CD14-positive monocyte (primary cell): ENCODE results near the gene SUCNR1. TPM values are rescaled to one million over a fixed set of nuclear protein-coding genes. Genes with fewer than 3 reads are reported as not detected.

Experiments
- DNase-seq, 3 donors: peaks; one replicate each; pipeline ENCODE4 v3.0.0-alpha.2; 2011 to 2022
- H2AFZ ChIP-seq: 2 replicates; pipeline ENCODE4 v1.6.0; 2012; ENCODE audit warnings: mild to moderate bottlenecking, low read depth, low read length, inconsistent platforms; ENCODE audit not compliant: insufficient read depth, poor library complexity, severe bottlenecking
- H3K27ac ChIP-seq, 2 donors: 1 replicate in 1 of 2; 2 replicates in 1 of 2; pipeline ENCODE4 v1.5.1; 2012 to 2013; ENCODE audit warnings: low read length in 2 of 2, control low read depth in 1 of 2, inconsistent platforms in 1 of 2, low read depth in 1 of 2, mild to moderate bottlenecking in 1 of 2
- H3K27me3 ChIP-seq, 2 donors: one replicate each; pipeline versions ENCODE4 v1.6.0 to v1.6.1; 2011 to 2013; ENCODE audit warnings: low read length in 2 of 2; ENCODE audit not compliant: control insufficient read depth in 2 of 2, insufficient read depth in 2 of 2
- H3K36me3 ChIP-seq, 2 donors: replicated peaks in 1 of 2; 1 replicate in 1 of 2; 2 replicates in 1 of 2; pipeline versions ENCODE4 v1.5.1 to v1.6.1; 2012 to 2013; ENCODE audit warnings: low read length in 2 of 2, control low read depth in 1 of 2, inconsistent platforms in 1 of 2, mild to moderate bottlenecking in 1 of 2; ENCODE audit not compliant: insufficient read depth in 2 of 2, control insufficient read depth in 1 of 2
- H3K4me1 ChIP-seq, 2 donors: 1 replicate in 1 of 2; 2 replicates in 1 of 2; pipeline versions ENCODE4 v1.5.1 to v1.6.1; 2012 to 2013; ENCODE audit warnings: low read length in 2 of 2, control low read depth in 1 of 2, inconsistent platforms in 1 of 2, mild to moderate bottlenecking in 1 of 2, moderate library complexity in 1 of 2; ENCODE audit not compliant: insufficient read depth in 2 of 2, control insufficient read depth in 1 of 2
- H3K4me2 ChIP-seq: replicated peaks from 2 replicates; pipeline ENCODE3; 2012; ENCODE audit warnings: low read length, moderate library complexity, mild to moderate bottlenecking; ENCODE audit not compliant: poor library complexity, severe bottlenecking; ENCODE audit errors: extremely low read depth
- H3K4me3 ChIP-seq, 3 experiments: fragments of 200-600 bp in 1 of 3; sonication (generic) in 1 of 3; replicated peaks in 1 of 3; 1 replicate in 2 of 3; 2 replicates in 1 of 3; pipeline ENCODE4 v1.5.1; 2011 to 2013; ENCODE audit warnings: low read length in 3 of 3, mild to moderate bottlenecking in 3 of 3, control low read depth in 2 of 3, low read depth in 2 of 3, inconsistent platforms in 1 of 3, moderate library complexity in 1 of 3
- H3K79me2 ChIP-seq: 2 replicates; pipeline ENCODE4 v1.6.0; 2012; ENCODE audit warnings: mild to moderate bottlenecking, control low read depth, inconsistent platforms, low read length, moderate library complexity; ENCODE audit not compliant: insufficient read depth
- H3K9ac ChIP-seq: 2 replicates; pipeline ENCODE4 v1.6.0; 2017; ENCODE audit warnings: low read length, mild to moderate bottlenecking; ENCODE audit not compliant: insufficient read depth, poor library complexity, severe bottlenecking
- H3K9me3 ChIP-seq, 2 donors: replicated peaks in 1 of 2; 1 replicate in 1 of 2; 2 replicates in 1 of 2; pipeline versions ENCODE4 v1.5.1 to v1.6.1; 2012 to 2013; ENCODE audit warnings: low read length in 2 of 2, control low read depth in 1 of 2; ENCODE audit not compliant: control insufficient read depth in 1 of 2, insufficient read depth in 1 of 2
- H4K20me1 ChIP-seq: 2 replicates; pipeline ENCODE4 v1.6.0; 2012; ENCODE audit warnings: mild to moderate bottlenecking, low read length, control low read depth, moderate library complexity; ENCODE audit not compliant: insufficient read depth
- H3K27ac Mint-ChIP-seq, 7 donors: one replicate each; pipeline ENCODE4 v1.8.0; 2020; ENCODE audit warnings: mild to moderate bottlenecking in 7 of 7, mixed read lengths in 7 of 7, moderate library complexity in 6 of 7, inconsistent platforms in 2 of 7
- H3K27me3 Mint-ChIP-seq, 3 donors: one replicate each; pipeline ENCODE4 v1.8.0; 2021 to 2022; ENCODE audit warnings: low read depth in 3 of 3, mild to moderate bottlenecking in 3 of 3, mixed read lengths in 3 of 3, moderate library complexity in 3 of 3, inconsistent platforms in 1 of 3
- H3K36me3 Mint-ChIP-seq, 2 donors: one replicate each; pipeline ENCODE4 v1.8.0; 2020; ENCODE audit warnings: mixed read lengths in 2 of 2, inconsistent platforms in 1 of 2, mild to moderate bottlenecking in 1 of 2
- H3K4me1 Mint-ChIP-seq: one replicate; pipeline ENCODE4 v1.8.0; 2020; ENCODE audit warnings: mild to moderate bottlenecking, mixed read lengths
- H3K4me3 Mint-ChIP-seq, 2 donors: one replicate each; pipeline ENCODE4 v1.8.0; 2020; ENCODE audit warnings: mild to moderate bottlenecking in 2 of 2, mixed read lengths in 2 of 2, moderate library complexity in 1 of 2
- H3K9me3 Mint-ChIP-seq, 7 donors: one replicate each; pipeline ENCODE4 v1.8.0; 2020 to 2022; ENCODE audit warnings: mixed read lengths in 7 of 7, mild to moderate bottlenecking in 6 of 7, moderate library complexity in 6 of 7, inconsistent platforms in 2 of 7
- WGBS: methylation state at CpG from one replicate; pipeline ENCODE4 v1.1.5; 2013; ENCODE audit warnings: missing lambda C conversion rate; ENCODE audit not compliant: insufficient coverage; 5-methylcytosine and 5-hydroxymethylcytosine counted together
- intact Hi-C, 2 donors: fragments of 100-400 bp; cut with micrococcal nuclease; formaldehyde crosslinking; loops; one replicate each; pipeline versions ENCODE4 v1.15.0 to v1.15.1; 2023
- polyA plus RNA-seq, 3 donors: library from polyadenylated mRNA; depleted of rRNA in 1 of 3; unstranded in 2 of 3; stranded (reverse) in 1 of 3; fragments of 300-500 nt in 2 of 3; fragments of >200 nt in 1 of 3; fragmentation: Illumina TruSeq in 2 of 3; gene quantifications; 1 replicate in 2 of 3; 2 replicates in 1 of 3; pipeline ENCODE4 v1.2.3, GENCODE V29; 2012 to 2021
- TF ChIP-seq, protein P1 (sequence below): fragments of 200-600 bp; IDR thresholded peaks from one replicate; pipeline ENCODE4 v1.8.0; 2022; ENCODE audit warnings: antibody characterized with exemption, mild to moderate bottlenecking

The SUCNR1 gene
- polyA plus RNA-seq, 3 donors, result 0.09 to 0.28 (median 0.20) TPM

DNA sequence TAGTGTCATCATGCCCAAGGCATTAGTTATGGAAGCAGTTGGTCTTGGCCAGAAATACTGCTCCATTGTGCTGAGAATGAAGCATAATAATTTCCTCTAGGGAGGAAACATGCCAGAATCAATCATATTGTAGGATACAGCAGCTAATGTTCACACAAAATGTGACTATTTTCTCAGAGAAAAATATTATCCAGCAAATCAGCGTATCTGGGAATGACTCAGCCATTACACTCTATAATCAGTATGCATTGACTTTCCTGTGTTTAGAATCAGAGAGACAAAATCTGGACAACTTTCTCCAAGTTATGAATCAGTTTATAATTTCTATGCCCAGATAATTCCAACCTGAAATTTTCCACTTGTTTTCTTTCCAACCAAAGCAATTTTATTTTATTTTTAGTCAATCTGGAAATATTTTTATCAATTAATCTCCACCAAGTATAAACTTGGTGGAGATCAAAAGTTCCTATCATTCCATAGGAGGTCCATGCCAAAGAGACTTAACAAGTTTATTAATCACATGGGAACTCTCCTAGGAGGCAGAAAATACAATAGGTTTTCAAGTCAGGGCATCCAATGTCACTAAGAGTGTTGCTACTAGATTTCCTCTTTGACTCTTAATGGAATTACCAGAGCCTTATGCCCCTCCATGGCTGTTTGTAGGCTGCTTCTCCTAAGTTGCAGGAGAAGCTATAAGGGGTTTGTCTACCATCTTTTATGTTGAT is 36.4 kb downstream of the SUCNR1 start:
- TF ChIP-seq, protein P1, sequence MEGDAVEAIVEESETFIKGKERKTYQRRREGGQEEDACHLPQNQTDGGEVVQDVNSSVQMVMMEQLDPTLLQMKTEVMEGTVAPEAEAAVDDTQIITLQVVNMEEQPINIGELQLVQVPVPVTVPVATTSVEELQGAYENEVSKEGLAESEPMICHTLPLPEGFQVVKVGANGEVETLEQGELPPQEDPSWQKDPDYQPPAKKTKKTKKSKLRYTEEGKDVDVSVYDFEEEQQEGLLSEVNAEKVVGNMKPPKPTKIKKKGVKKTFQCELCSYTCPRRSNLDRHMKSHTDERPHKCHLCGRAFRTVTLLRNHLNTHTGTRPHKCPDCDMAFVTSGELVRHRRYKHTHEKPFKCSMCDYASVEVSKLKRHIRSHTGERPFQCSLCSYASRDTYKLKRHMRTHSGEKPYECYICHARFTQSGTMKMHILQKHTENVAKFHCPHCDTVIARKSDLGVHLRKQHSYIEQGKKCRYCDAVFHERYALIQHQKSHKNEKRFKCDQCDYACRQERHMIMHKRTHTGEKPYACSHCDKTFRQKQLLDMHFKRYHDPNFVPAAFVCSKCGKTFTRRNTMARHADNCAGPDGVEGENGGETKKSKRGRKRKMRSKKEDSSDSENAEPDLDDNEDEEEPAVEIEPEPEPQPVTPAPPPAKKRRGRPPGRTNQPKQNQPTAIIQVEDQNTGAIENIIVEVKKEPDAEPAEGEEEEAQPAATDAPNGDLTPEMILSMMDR, result no peak
- Histone ChIP-seq H3K79me2 (no peaks in the 10 kb centered on the region), H4K20me1 (no peaks in the 10 kb centered on the region), H2AFZ (no peak overlapping the region), H3K27me3 (no peaks in the 10 kb centered on the region), H3K27ac (no peak overlapping the region), H3K36me3 (no peaks in the 10 kb centered on the region), H3K4me3 (no peak overlapping the region), H3K9ac (no peak overlapping the region), H3K9me3 (peaks cover 0 to 4% of the 10 kb centered on the region in 2 donors), H3K4me1 (no peaks in the 10 kb centered on the region), H3K4me2 (no peak overlapping the region)
- Mint-ChIP-seq H3K4me1 (no peaks in the 10 kb centered on the region), H3K36me3 (no peaks in the 10 kb centered on the region), H3K9me3 (peaks cover 4 to 15% (median 7%) of the 10 kb centered on the region in 7 donors), H3K4me3 (no peak overlapping the region), H3K27ac (no peak overlapping the region), H3K27me3 (no peaks in the 10 kb centered on the region)
- no CpG with 5 or more reads among the region's 1 CpG for WGBS
- intact Hi-C loops, result loop anchor here (10.0 kb wide), 3 partner anchors 65 to 615 kb away; no protein-coding TSS in a partner anchor
- DNase-seq, result no peak

- Mint-ChIP-seq H3K36me3 (no peaks in the 10 kb centered on the region), H3K4me1 (no peaks in the 10 kb centered on the region), H3K27ac (no peak overlapping the region), H3K27me3 (no peaks in the 10 kb centered on the region), H3K9me3 (peaks cover 4 to 16% (median 12%) of the 10 kb centered on the region in 7 donors), H3K4me3 (no peak overlapping the region)
- WGBS, result 80% methylated on average over 1 of the region's 1 CpG
- intact Hi-C loops, result loop anchor here (10.0 kb wide), 3 partner anchors 67 to 617 kb away; no protein-coding TSS in a partner anchor
- H3K9ac ChIP-seq, result no peak overlapping the region
- no peak for DNase-seq
- no peak overlapping the region for H3K4me2 ChIP-seq
- no peak overlapping the region for H2AFZ ChIP-seq
- no peaks in the 10 kb centered on the region for H3K79me2 ChIP-seq
- no peaks in the 10 kb centered on the region for H3K27me3 ChIP-seq
- TF ChIP-seq, protein P1, result no peak
- H3K9me3 ChIP-seq, result peaks cover 3 to 4% of the 10 kb centered on the region in 2 donors
- H3K36me3 ChIP-seq, result no peaks in the 10 kb centered on the region
- H3K27ac ChIP-seq, result no peak overlapping the region
- no peak overlapping the region for H3K4me3 ChIP-seq
- H3K4me1 ChIP-seq, result no peaks in the 10 kb centered on the region
- H4K20me1 ChIP-seq, result no peaks in the 10 kb centered on the region
Measured at GRCh38 chr3:151911462-151911861, 38.0 kb downstream of the SUCNR1 start.
